Mesendoderm (in vitro differentiated cells): Measurements from ENCODE around the gene RBM10.

ENCODE experiments used
- DNase-seq: peaks from one replicate; pipeline ENCODE4 v3.0.0; 2013
- H2AK5ac ChIP-seq: 2 replicates; pipeline ENCODE4 v1.6.1; 2013; ENCODE audit warnings: low read length, inconsistent platforms
- H2BK120ac ChIP-seq: 2 replicates; pipeline ENCODE4 v1.6.1; 2013; ENCODE audit warnings: low read depth, mild to moderate bottlenecking, low read length, moderate library complexity, mixed read lengths
- H2BK15ac ChIP-seq: replicated peaks from 2 replicates; pipeline ENCODE4 v1.6.1; 2013; ENCODE audit warnings: low read depth, mild to moderate bottlenecking, moderate library complexity
- H2BK5ac ChIP-seq: 2 replicates; pipeline ENCODE4 v1.6.1; 2013; ENCODE audit warnings: low read length, inconsistent platforms
- H3K18ac ChIP-seq: 2 replicates; pipeline ENCODE4 v1.6.1; 2013; ENCODE audit warnings: mild to moderate bottlenecking, low read length, mixed read lengths
- H3K23ac ChIP-seq: one replicate; pipeline ENCODE4 v1.6.1; 2013; ENCODE audit warnings: low read length
- H3K27ac ChIP-seq: 2 replicates; pipeline ENCODE4 v1.5.1; 2013; ENCODE audit warnings: low read depth, mild to moderate bottlenecking, inconsistent platforms, low read length, moderate library complexity
- H3K27me3 ChIP-seq: 2 replicates; pipeline ENCODE4 v1.6.1; 2013; ENCODE audit warnings: low read length, control low read depth, mild to moderate bottlenecking, inconsistent platforms; ENCODE audit not compliant: insufficient read depth, poor library complexity
- H3K36me3 ChIP-seq: 2 replicates; pipeline ENCODE4 v1.6.1; 2013; ENCODE audit warnings: low read length, inconsistent platforms; ENCODE audit not compliant: control insufficient read depth, insufficient read depth
- H3K4ac ChIP-seq: one replicate; pipeline ENCODE4 v1.6.1; 2013; ENCODE audit warnings: low read depth, mild to moderate bottlenecking, low read length, moderate library complexity
- H3K4me1 ChIP-seq: 2 replicates; pipeline ENCODE4 v1.6.1; 2013; ENCODE audit warnings: low read depth, low read length, inconsistent platforms; ENCODE audit not compliant: control insufficient read depth
- H3K4me2 ChIP-seq: 2 replicates; pipeline ENCODE4 v1.6.1; 2013; ENCODE audit warnings: low read length
- H3K4me3 ChIP-seq: 2 replicates; pipeline ENCODE4 v1.5.1; 2013; ENCODE audit warnings: mild to moderate bottlenecking, low read length
- H3K56ac ChIP-seq: one replicate; pipeline ENCODE4 v1.6.1; 2013; ENCODE audit warnings: low read length
- H3K79me1 ChIP-seq: 2 replicates; pipeline ENCODE4 v1.6.1; 2013; ENCODE audit warnings: low read length, inconsistent platforms
- H3K79me2 ChIP-seq: 2 replicates; pipeline ENCODE4 v1.6.1; 2013; ENCODE audit warnings: mild to moderate bottlenecking, low read length; ENCODE audit not compliant: control insufficient read depth, insufficient read depth
- H3K9ac ChIP-seq: 2 replicates; pipeline ENCODE4 v1.6.1; 2013; ENCODE audit warnings: low read length, inconsistent platforms
- H4K5ac ChIP-seq: one replicate; pipeline ENCODE4 v1.6.1; 2013; ENCODE audit warnings: low read length
- H4K8ac ChIP-seq: one replicate; pipeline ENCODE4 v1.6.1; 2013; ENCODE audit warnings: low read depth, mild to moderate bottlenecking, control low read depth, low read length, moderate library complexity
- WGBS: extraction: QIAGEN DNeasy Blood & Tissue Kit; methylation state at CpG from one replicate; pipeline ENCODE4 v1.1.7; 2013; ENCODE audit warnings: low lambda C conversion rate, missing lambda C conversion rate; ENCODE audit not compliant: insufficient coverage; ENCODE audit errors: extremely low coverage; 5-methylcytosine and 5-hydroxymethylcytosine counted together

The RBM10 gene

GRCh38 chrX:47191331-47191730, 46.3 kb downstream of the RBM10 start:
- H4K5ac ChIP-seq = no peak overlapping the region
- H2BK15ac ChIP-seq = no peak overlapping the region
- no peak overlapping the region for H3K18ac ChIP-seq
- no peak overlapping the region for H2AK5ac ChIP-seq
- peak overlapping the region; percentile 29 for H3K4me3 ChIP-seq
- no peak overlapping the region for H3K27ac ChIP-seq
- no peaks in the 10 kb centered on the region for H3K27me3 ChIP-seq
- H2BK120ac ChIP-seq = no peak overlapping the region
- H3K56ac ChIP-seq = peak overlapping the region; percentile 76
- no peak overlapping the region for H3K23ac ChIP-seq
- peaks cover 21% of the 10 kb centered on the region for H3K79me2 ChIP-seq
- H3K4me2 ChIP-seq = peak overlapping the region; percentile 29
- no peak overlapping the region for H3K4ac ChIP-seq
- no peak overlapping the region for H2BK5ac ChIP-seq
- no peaks in the 10 kb centered on the region for H3K79me1 ChIP-seq
- no CpG with 5 or more reads among the region's 26 CpGs for WGBS
- peak overlapping the region; percentile 64 for H3K9ac ChIP-seq
- no peak overlapping the region for H4K8ac ChIP-seq
- no peaks in the 10 kb centered on the region for H3K36me3 ChIP-seq
- peak; percentile 30 for DNase-seq
- H3K4me1 ChIP-seq = peaks cover 3% of the 10 kb centered on the region

GRCh38 chrX:47191806-47192401, 46.9 kb downstream of the RBM10 start:
- Histone ChIP-seq H3K23ac (no peak overlapping the region), H3K27ac (no peak overlapping the region), H3K4me1 (peaks cover 7% of the 10 kb centered on the region), H2BK15ac (no peak overlapping the region), H2BK120ac (no peak overlapping the region), H3K18ac (no peak overlapping the region), H4K5ac (no peak overlapping the region), H3K4ac (no peak overlapping the region), H3K27me3 (no peaks in the 10 kb centered on the region), H3K4me2 (peak overlapping the region; percentile 14), H3K4me3 (no peak overlapping the region), H2BK5ac (no peak overlapping the region), H3K9ac (peak overlapping the region; percentile 46), H3K56ac (no peak overlapping the region), H2AK5ac (no peak overlapping the region), H4K8ac (no peak overlapping the region), H3K36me3 (no peaks in the 10 kb centered on the region), H3K79me2 (peaks cover 27% of the 10 kb centered on the region), H3K79me1 (no peaks in the 10 kb centered on the region)
- WGBS = no CpG with 5 or more reads among the region's 16 CpGs
- peak; percentile 74 for DNase-seq

DNA sequence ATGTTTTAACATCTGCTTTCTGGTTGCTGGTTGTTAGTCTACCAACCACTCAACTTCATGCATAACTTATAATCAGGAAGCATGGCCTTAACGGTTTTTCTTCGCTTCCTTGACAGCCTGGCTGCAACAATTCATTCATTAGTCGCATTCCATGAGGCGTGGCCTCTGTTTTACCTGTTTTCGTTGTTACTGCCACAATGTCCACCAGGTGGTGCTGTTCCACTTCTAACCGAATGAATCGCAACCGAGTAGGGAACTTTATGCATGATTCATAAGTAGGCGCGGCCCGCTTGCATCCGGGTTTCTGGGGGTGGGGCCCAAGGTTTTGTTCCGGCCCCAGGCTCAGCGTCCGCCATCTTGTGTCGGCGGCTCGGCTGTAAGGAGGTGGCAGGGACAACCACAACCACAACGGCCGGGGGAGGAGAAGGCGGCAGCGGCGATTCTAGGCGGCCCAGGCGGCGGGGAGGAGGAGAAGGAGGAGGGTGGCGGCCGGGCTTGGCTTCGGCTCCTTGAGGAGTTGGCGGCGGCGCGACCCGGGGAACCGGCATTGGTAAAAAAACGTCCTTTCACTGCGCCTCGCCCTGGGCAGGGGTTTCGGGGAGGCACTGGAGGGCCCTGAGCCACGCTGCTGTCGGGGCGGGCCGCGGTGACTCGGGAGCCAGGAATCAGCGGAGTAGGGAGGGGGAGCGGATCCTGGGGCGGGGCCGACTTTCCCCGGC, 48.6 kb downstream of the RBM10 start, which contains the start of gene UBA1:
UBA1 (plus strand) TSS at position 355 of the 719 bp plus-strand sequence. CDS start 4,974 bp downstream, outside the sequence.
- H3K4ac ChIP-seq = peak within 1 kb of the TSS; percentile 95
- WGBS = no CpG with 5 or more reads among the region's 50 CpGs
- H3K79me1 ChIP-seq = no peaks in the 10 kb centered on the region
- H3K27ac ChIP-seq = peak within 1 kb of the TSS; percentile 79
- peaks cover 36% of the 10 kb centered on the region for H3K79me2 ChIP-seq
- peak within 1 kb of the TSS; percentile 45 for H3K23ac ChIP-seq
- H3K4me3 ChIP-seq = peak within 1 kb of the TSS; percentile 72
- H2AK5ac ChIP-seq = no peak within 1 kb of the TSS
- H2BK5ac ChIP-seq = no peak within 1 kb of the TSS
- H3K9ac ChIP-seq = peak within 1 kb of the TSS; percentile 89
- H3K27me3 ChIP-seq = no peaks in the 10 kb centered on the region
- no peak within 1 kb of the TSS for H2BK15ac ChIP-seq
- peak within 1 kb of the TSS; percentile 54 for H3K4me2 ChIP-seq
- H3K4me1 ChIP-seq = peaks cover 10% of the 10 kb centered on the region
- peak within 1 kb of the TSS; percentile 95 for H3K56ac ChIP-seq
- no peak within 1 kb of the TSS for H4K5ac ChIP-seq
- peak within 1 kb of the TSS; percentile 88 for H3K18ac ChIP-seq
- H4K8ac ChIP-seq = no peak within 1 kb of the TSS
- DNase-seq = peak; percentile 96
- no peaks in the 10 kb centered on the region for H3K36me3 ChIP-seq
- H2BK120ac ChIP-seq = no peak within 1 kb of the TSS

DNA sequence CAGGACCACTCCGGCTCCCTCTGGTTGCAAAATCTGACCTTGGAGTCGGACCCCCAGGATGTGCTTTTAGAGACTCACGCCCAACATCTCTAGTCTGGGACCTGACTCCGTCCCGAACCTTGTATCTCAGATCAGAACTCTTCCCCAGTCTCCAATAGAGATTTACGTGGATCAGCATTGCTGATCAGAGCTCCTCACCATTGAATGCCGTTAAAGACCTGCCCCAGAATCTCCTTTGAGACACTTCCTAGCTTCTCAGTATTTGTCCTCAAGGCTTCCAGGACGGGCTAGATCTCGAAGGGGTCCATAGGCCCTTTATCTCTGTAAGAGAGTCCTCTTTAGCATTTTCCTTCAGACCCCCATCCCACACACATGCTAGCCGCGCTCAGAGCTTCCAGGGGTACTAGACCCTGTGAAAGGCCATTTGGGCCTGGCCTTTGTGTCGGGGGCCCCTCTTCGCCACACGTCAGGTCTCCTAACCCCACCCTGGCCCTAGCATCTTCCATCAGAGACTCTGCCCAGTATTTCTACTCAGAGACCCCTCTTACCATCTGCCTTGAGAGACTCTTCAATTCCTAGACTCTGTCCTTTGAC, 49.3 kb downstream of the RBM10 start:
- peaks cover 1% of the 10 kb centered on the region for H3K79me1 ChIP-seq
- H3K4me1 ChIP-seq = peaks cover 10% of the 10 kb centered on the region
- H2BK5ac ChIP-seq = no peak overlapping the region
- no CpG with 5 or more reads among the region's 14 CpGs for WGBS
- no peak for DNase-seq
- no peaks in the 10 kb centered on the region for H3K27me3 ChIP-seq
- peak overlapping the region; percentile 45 for H3K23ac ChIP-seq
- H3K56ac ChIP-seq = peak overlapping the region; percentile 95
- peak overlapping the region; percentile 79 for H3K27ac ChIP-seq
- H3K9ac ChIP-seq = peak overlapping the region; percentile 89
- peak overlapping the region; percentile 54 for H3K4me2 ChIP-seq
- H3K4me3 ChIP-seq = peak overlapping the region; percentile 72
- peak overlapping the region; percentile 95 for H3K4ac ChIP-seq
- H3K79me2 ChIP-seq = peaks cover 42% of the 10 kb centered on the region
- H3K18ac ChIP-seq = peak overlapping the region; percentile 88
- no peak overlapping the region for H4K5ac ChIP-seq
- no peak overlapping the region for H2BK15ac ChIP-seq
- no peak overlapping the region for H2AK5ac ChIP-seq
- H4K8ac ChIP-seq = no peak overlapping the region
- peaks cover 6% of the 10 kb centered on the region for H3K36me3 ChIP-seq
- no peak overlapping the region for H2BK120ac ChIP-seq

- Histone ChIP-seq H3K18ac (no peak overlapping the region), H3K9ac (peak overlapping the region; percentile 24), H3K56ac (peak overlapping the region; percentile 56), H3K27me3 (no peaks in the 10 kb centered on the region), H4K5ac (no peak overlapping the region), H4K8ac (no peak overlapping the region), H3K79me2 (peaks cover 43% of the 10 kb centered on the region), H3K4ac (no peak overlapping the region), H2BK15ac (no peak overlapping the region), H3K23ac (no peak overlapping the region), H3K4me3 (no peak overlapping the region), H3K79me1 (peaks cover 3% of the 10 kb centered on the region), H2AK5ac (no peak overlapping the region), H3K4me2 (peak overlapping the region; percentile 25), H3K27ac (no peak overlapping the region), H2BK5ac (no peak overlapping the region), H3K4me1 (peaks cover 10% of the 10 kb centered on the region), H3K36me3 (peaks cover 14% of the 10 kb centered on the region), H2BK120ac (no peak overlapping the region)
- DNase-seq = peak; percentile 56
- WGBS = no CpG with 5 or more reads among the region's 3 CpGs
These were observed 51.1 kb downstream of the RBM10 start for GRCh38 chrX:47196098-47196497.
